Breast epithelium (tissue), 3 donors: Measurements from ENCODE around the gene TNKS1BP1.

Source experiments
- POLR2A ChIP-seq: fragments of 450-650 bp; IDR thresholded peaks from one replicate; pipeline ENCODE4 v1.6.1; 2016; ENCODE audit warnings: antibody characterized with exemption, mild to moderate bottlenecking, moderate library complexity
- POLR2AphosphoS5 ChIP-seq, 3 donors: sonication (generic); formaldehyde crosslinking; IDR thresholded peaks; one replicate each; pipeline ENCODE4 v1.6.1; 2017; ENCODE audit warnings: antibody characterized with exemption in 3 of 3

DNA sequence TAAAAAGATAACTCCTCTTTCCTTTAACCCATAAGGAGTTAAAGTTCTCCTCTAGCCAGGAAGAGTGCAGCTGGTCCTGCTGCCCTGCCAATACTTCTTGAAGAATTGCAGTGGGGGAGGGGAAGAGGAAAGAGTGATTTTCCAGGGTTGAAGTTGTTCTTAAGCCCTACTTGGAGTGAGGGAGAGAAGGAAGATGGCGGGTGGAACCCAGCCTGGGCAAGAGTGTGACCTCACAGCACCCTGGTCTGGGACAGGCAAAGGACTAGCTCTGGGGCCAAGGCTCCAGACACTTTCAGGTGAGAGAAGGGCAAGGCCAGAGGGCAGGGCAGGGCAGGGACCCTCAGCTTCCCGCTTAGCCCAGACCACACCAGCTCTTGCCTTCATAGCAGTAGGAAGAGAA is 6.6 kb downstream of the TNKS1BP1 start:
- TF ChIP-seq POLR2AphosphoS5 (IDR thresholded peaks at IDR 0.05) (peak in 1 of 3 donors; percentile 9), POLR2A (no peak)
